Left colon (tissue), 2 donors: ENCODE data around the gene NTSR1. TPM values are rescaled to one million over a fixed set of nuclear protein-coding genes. Genes with fewer than 3 reads are reported as not detected.
"Not testable (repeated sequence)": the region's sequence is repeated elsewhere in the genome, so short reads cannot be mapped to it uniquely, and the experiment has no call there.

Source experiments
- ATAC-seq: fragments of 200-7000 bp; cut with Tn5 transposase; one replicate; pipeline ENCODE4 v1.9.1; 2020; ENCODE audit warnings: mild to moderate bottlenecking, moderate library complexity
- DNase-seq, 2 donors: peaks; one replicate each; pipeline ENCODE4 v3.0.0-alpha.2; 2020
- intact Hi-C, 2 donors: fragments of 100-400 bp; cut with DNase I in 1 of 2; cut with micrococcal nuclease in 1 of 2; formaldehyde crosslinking; loops; one replicate each; pipeline versions ENCODE4 v1.11.2 to v1.14.0; 2022; cut with DNase I, micrococcal nuclease
- total RNA-seq, 2 donors: library from RNA; stranded (reverse); fragmentation: NEBNext Ultra II Directional; extraction: Animal tissue kit (Norgen Biotek cat#: 25700); gene quantifications; one replicate each; pipeline ENCODE4 v1.2.1, GENCODE V29; 2021
- donor health status: DM: no; HTN: no; CAD: no.
- donor health status: DM: yes; HTN: yes; CAD: no.

Gene NTSR1
- total RNA-seq, 2 donors from 2014 or later = 2.3 TPM; not detected in 1

DNA sequence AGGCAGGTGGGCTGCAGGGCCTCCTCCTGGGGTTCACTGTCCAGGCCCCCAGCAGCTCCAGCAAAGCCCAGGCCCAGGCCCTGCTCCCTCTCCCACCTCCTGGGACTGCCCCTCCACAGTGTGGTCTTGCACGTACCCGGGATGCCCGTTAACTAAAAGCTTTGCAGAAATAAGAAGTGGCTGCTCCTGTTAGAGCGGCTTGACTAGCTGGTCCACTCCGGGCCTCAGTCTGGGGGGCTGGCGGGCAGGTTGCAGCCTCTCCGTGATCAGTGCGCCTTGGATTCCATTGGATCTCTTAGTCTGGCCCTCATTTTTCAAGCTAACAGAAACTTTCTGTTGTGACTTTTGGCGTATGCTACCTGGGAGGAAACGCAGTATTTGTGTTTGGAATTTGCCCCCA, 39.4 kb upstream of the NTSR1 start:
- ATAC-seq = no peak
- no peak for DNase-seq
- intact Hi-C loops = loop anchor here (5.0 to 10.0 kb wide), 2 partner anchors 116 to 123 kb away; no protein-coding TSS in a partner anchor

DNA sequence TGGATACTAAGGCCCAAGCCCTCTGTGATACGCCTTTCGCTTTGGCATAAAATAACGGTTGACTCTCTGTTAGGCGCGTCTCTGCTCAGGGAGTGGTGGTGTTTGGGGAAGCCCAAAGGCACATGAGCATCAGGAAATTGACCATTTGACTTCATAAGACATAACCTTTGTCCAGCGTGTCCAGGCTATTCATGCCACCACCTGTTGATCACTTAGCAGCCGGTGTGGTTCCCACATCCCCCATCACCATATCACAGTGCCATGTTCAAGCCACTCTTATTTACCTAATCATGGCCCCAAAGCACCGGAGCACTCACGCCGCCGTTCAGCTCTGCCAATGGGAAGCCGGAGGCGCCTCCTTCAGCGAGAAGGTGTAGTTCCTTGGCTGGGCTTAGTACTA, 38.5 kb upstream of the NTSR1 start:
- DNase-seq (no peak), ATAC-seq (no peak)
- intact Hi-C loops = no loop called here

DNA sequence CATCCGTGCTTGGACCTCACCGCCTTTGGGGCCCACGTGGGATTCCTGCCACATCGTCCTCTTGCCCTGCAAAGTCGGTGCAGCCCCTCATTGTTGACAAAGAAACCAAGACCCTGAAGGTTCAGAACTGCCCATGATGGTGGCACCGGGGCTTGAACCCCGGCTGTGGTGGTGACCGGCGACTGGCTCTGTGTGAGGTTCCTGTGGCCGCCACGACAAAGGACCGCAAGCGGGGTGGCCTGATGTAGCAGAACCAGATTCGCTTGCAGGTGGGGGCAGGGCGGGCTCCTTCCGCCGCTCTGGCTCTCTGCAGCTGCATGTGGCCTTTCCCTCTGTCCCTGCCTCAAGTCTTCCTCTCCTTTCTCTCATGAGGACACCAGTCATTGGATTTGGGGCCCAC, 37.6 kb upstream of the NTSR1 start:
- ATAC-seq (no peak), DNase-seq (no peak)
- intact Hi-C loops = no loop called here

DNA sequence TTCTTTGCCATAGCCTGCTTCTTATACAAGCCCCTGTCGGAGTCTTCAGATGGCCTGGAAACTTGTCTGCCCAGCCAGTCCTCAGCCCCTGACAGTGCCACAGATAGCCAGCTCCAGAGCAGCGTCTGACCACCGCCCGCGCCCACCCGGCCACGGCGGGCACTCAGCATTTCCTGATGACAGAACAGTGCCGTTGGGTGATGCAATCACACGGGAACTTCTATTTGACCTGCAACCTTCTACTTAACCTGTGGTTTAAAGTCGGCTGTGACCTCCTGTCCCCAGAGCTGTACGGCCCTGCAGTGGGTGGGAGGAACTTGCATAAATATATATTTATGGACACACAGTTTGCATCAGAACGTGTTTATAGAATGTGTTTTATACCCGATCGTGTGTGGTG, 36.9 kb upstream of the NTSR1 start:
- ATAC-seq (no peak), DNase-seq (no peak)
- intact Hi-C loops = no loop called here

DNA sequence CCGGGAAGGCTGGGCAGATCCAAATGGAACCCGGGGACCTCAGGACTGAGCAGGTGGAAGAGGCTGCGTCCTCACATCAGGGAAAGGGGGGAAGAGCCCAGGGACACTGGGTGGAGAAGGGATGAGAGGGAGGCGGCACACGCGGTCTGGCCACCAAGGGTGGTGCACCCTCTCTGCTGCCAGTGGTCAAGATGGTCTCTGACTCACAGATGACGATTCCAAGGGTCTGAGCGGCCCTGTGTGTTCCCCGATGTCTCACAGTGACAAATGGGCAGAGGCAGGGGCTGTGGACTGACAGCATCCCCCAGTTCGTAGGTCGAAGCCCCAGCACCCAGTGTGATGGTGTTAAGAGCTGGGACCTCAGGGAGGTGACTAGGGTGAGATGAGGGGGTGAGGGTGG, 34.3 kb upstream of the NTSR1 start:
- DNase-seq (no peak), ATAC-seq (no peak)
- intact Hi-C loops = no loop called here

DNA sequence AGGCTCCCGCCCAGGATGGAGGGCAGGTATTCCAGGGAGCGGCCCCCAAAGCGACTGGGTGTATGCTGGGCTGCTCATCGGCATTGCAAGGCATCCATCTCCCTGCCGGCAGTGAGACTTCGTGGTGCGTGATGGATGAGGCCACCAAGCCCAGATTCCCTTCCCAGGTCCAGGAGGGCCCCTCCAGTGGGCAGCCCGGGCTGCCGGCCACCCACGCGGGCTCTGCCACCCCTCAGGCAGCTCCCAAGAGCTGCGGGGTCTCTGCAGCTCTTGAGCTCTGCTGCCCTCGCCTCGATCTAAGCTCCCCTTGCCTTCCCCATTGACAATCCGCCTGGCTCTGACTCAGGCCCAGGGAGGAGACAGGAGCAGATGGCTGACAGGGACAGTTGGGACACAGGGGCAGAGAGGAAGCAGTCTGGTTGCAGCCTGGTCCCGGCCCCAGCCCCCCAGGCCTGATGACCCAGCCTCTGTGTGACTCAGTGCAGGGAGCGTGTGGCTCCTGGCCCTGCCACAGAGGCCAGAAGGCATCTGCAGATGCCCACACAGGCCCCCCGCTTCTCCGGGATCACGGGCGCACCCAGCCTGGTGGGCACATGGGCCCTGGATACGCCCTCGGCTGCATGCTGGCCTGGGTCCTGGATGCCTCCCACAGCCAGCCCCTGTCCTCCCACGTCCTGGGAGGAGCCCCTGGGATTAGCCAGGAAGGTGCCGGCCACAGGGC, 33.3 kb upstream of the NTSR1 start:
- intact Hi-C loops = no loop called here
- ATAC-seq (peak; percentile 12), DNase-seq (no peak)

DNA sequence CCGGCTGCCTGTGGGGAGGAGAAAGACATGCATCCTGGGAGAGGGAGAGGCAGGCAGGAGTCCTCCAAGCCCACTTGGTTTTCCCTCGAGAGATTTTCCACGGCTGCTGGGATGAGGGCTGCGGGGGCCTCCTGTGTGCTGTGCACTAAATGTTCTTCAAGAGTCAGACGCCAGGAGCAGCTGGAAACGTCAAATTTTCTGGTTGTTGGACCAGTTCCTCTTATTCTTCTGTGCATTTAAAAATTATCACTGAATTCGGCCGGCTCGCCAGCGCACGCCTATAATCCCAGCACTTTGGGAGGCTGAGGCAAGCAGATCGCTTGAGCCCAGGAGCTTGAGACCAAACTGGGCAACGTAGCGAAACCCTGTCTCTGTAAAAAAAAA, 32.8 kb upstream of the NTSR1 start:
- intact Hi-C loops = no loop called here
- ATAC-seq (no peak), DNase-seq (no peak)

DNA sequence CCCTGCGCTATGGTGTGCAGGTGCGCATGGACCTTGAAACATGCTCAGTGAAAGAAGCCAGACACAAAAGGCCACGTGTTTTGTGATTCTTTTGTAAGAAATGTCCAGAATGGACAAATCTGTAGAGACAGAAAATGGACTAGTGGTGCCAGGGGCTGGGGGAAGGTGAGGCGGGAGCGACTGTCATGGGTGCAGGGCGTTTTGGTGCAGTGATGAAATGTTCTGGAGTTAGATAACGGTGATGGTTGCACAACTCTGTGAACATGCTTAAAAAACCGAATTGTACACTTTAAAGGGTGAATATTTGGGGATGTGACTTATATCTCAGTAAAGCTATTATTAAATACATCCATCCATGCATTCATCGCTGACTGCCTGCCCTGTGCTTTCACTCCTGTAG, 31.7 kb upstream of the NTSR1 start:
- DNase-seq (no peak), ATAC-seq (no peak)
- intact Hi-C loops = no loop called here

DNA sequence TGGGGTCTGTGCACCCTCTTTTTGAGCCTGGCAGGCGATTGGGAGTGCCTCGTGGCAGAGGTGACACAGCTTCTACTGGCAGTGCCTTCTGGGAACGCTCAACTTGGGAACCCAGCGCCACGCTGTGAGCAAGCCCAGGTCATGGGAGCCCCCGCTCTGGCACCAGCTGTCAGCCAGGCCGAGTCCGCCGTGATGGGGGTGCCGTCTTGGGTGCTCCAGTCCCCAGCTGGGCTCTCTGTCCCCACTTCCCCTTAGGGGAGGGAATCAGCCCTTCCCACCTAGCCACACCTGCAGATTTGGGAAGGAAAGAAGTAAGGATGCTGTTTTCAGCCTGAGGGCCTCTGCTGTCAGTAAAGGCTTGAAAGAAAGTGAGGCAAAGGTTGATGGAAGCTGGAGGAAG, 31.0 kb upstream of the NTSR1 start:
- DNase-seq (no peak), ATAC-seq (no peak)
- intact Hi-C loops = no loop called here

DNA sequence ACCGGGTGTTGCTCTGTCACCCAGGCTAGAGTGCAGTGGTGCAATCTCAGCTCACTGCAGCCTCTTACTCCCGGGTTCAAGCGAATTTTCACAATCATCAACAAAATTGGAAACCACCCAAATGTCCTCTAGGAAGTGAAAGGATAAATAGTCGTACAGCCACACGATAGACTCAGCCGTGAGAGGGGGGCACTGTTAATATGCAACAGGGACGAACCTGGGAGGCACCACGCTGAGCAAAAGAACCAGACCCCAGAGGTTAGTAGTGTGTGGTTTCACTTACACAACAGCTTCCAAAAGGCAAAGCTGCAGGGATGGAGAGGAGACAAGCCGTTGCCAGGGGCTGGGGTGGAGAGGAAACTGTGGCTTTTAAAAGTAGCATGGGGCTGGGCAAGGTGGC, 30.1 kb upstream of the NTSR1 start:
- intact Hi-C loops = no loop called here
- ATAC-seq (no peak), DNase-seq (no peak)

DNA sequence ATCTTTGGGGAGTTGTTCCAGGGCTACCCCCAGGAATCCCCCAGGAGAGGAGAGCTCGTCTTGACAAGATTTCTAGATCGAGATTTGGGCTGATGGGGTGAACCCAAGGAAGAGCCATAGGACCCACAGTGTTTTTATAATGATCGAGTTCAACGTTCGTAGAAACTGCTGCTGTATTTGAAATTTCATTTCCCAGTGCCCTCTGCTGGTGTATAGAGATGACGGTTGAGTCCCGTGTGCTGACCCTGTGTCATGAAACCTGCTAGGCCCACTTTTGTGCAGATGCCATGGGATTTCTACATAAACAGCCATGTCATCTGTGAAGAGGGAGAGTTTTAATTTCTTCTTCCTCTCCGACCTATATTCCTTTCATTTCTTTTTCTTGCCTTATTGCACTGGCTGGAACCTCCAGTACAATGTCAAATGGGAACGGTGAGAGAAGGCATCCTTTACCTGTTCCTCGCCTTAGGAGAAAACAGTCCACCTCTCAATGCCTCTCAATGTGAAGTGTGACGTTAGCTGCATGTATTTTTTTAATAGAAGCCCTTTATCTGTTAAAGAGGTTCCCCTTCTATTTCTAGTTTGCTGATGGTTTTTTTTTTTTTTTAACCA, 28.6 kb upstream of the NTSR1 start:
- intact Hi-C loops = no loop called here
- ATAC-seq = no peak

DNA sequence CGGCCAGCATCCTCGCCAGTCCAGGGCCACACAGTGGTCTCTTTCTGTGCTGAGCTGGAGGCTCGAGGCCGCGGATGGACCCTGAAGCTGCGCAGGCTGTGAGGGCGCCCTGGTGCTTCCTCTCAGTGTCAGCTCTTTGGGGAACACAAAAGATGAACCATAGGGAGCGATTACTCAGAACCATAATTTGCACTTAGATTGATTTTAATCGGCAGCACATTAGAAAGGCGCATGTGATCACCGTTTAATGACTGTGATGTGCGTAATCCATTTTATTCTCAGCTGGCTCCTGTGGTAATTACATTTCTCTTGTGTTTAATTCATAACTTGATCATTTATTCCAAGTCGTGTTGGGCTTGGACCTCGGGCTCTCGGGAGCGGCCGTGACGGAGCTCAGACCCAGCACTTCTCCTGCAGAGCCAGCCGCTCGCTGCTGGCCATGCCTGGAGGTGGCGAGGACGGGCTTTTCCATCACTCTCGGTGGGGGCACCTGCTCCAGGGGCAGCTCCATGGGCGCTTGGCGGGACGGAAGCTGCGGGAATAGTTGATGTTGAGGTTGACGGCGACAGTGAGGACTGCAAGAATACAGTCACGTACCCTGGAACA, 25.6 kb upstream of the NTSR1 start:
- ATAC-seq (no peak), DNase-seq (no peak)
- intact Hi-C loops = no loop called here

More for the DNA sequence above, 28.6 kb upstream of the NTSR1 start:
- no peak for DNase-seq

DNA sequence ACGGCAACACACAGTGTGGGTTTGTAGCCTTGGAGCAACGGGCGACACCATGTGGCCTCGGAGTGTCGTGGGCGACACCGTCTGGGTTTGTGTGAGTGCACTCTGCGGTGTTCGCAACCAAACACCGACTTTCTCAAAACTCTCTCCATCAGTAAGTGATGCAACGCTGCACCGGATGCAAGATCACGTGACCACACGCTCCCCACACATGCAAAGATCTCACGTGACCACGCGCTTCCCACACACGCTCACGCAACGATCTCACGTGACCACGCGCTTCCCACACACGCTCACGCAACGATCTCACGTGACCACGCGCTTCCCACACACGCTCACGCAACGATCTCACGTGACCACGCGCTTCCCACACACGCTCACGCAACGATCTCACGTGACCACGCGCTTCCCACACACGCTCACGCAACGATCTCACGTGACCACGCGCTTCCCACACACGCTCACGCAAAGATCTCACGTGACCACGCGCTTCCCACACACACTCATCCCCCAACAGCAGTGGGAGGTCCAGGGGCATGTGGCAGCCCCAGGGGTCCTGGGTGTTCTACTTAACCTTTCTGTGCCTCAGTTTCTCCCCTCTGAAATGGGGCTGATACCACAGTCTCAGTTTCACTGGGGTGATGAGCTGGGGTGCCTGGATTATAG, 24.8 kb upstream of the NTSR1 start:
- DNase-seq, ATAC-seq, intact Hi-C loops: not testable (repeated sequence)

DNA sequence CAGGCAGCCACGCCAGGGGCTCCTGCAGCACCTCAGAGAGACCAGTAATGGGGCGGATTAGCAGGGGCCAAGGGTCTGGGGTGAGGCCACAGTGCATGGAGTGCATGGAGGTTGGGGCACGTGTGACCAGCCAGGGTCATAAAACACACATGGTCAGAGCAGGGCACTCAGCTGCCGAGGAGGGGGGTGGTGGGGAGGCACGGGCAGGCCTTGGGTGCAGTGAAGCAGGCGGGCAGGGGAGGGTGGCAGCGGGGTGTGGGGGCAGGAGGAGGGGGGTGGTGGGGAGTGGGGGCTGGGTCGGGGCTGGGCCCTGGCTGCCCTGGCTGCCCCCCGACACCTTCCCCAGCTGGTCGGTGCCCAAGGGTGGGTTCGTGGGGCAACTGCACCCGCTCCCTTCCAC, 23.7 kb upstream of the NTSR1 start:
- no peak for ATAC-seq
- DNase-seq = no peak
- intact Hi-C loops = no loop called here

DNA sequence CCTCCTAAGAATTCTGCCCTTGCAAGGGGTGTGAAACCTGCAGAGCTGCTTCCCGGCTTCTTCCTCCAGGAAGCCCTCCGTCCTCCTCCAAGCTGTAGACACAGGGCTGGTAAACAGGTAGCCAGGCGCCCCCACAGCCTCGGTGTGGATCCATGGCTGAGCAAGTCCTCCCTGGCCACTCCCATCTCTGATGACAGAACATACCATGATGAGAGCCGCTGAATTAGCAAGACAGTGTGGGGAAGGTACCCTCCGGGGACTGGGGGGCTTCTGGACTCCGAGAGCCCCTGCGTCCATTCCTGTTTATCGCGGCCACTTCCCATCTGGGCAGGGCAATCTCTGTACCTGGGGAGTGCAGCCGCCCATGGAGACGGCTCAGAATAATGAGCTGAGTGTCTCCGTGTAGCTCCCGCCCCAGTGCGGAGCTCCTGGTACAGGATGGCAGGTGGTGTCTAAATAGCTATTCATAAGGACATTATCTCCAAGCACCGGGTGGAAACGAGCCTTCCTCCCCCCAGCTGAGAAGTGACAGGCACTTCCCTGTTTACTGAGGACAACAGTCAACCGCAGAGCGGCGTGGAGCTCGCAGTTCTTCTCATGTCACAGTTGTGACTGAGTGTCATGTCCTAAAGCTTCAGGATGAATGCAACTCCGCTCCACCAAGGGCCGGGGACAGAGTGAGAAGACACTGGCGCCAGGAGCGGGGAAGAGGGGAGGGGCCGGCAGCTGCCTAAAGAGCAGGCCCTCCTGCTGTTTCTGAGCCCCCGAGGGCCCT, 22.7 kb upstream of the NTSR1 start:
- intact Hi-C loops = no loop called here

DNA sequence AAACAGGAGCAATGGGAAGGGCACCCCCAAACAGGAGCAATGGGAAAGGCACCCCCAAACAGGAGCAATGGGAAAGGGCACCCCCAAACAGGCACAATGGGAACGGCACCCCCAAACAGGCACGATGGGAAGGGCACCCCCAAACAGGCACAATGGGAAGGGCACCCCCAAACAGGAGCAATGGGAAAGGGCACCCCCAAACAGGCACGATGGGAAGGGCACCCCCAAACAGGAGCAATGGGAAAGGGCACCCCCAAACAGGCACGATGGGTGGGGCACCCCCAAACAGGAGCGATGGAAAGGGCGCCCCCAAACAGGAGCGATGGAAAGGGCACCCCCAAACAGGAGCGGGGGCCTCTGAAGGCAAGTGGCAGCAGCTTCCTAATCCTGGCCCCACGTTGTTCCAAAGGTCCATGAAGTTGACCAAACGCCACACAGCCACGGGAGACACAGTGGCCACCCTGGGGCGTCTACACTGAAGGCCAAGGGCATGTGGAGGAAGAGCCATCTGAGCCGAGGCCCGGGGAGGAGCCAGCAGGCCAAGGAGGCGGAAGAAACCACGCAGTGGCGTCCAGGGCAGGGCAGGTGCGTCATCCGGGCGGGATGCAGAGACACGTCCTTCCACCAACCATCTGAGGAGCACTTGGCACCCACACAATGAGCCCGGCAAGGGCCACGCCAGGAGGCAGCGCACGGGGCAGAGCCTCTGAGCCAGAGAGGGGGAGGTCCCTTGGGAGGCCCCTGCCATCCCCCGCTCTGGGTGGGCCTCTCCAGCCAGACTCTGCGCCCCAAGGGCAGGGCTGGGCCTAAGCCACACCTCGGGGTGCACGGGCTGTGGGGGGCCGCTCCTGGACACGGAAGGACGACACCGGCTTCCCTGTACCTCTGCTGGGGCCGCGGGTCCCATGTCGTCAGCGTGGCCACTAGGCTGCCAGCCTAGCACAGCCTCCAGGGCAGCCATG, 21.5 kb upstream of the NTSR1 start:
- peak; percentile 84 for ATAC-seq
- peak; percentile 45 to 59 for DNase-seq
- intact Hi-C loops = no loop called here

More for the DNA sequence above, 22.7 kb upstream of the NTSR1 start:
- DNase-seq = peak; percentile 60
- ATAC-seq = peak; percentile 82

DNA sequence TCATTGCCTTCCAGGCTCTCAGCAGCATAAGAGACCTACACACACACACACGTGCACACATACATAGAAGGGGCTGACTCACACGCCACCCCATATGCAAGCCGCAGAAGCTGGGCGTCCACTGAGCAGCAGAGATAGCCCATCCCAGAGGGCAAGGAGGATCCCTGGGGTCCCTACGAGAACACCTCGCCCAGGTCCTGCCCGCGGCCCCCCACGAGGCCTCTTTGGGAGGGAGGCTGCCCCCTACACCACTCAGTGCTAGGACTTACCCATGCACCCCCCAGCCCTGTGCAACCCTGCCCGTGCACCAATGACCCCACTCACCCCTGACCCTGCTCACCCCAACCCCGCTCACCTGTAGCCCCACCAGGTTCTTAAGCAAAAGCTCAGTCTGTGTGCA, 20.6 kb upstream of the NTSR1 start:
- intact Hi-C loops = no loop called here
- ATAC-seq (no peak), DNase-seq (no peak)

DNA sequence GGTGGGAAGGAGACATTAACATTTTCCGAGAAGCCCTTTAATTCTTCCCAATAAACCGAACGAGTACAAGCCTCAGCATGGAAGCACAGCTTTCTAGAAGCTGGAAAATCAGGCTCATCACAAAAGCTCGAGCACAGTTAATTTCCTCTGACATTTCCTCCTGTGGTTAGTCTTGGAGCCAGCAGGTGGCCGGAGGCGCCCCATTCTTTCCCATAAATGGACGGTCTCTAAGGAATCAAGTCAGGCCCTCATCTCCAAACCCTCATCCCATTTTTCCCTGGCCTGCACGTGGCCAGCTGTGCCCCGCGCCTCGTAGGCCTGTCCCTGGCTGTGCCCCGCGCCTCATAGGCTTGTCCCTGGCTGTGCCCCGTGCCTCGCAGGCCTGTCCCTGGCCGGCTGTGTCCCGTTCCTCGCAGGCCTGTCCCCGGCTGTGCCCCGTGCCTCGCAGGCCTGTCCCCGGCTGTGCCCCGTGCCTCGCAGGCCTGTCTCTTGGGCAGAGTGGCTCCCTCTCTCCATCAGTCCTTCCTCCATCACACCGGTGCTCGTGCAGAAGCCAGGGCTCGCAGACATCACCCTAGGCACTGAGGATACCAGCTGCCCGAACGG, 19.7 kb upstream of the NTSR1 start:
- no peak for ATAC-seq
- DNase-seq = no peak
- intact Hi-C loops = no loop called here
